Stimulated activated CD4-positive, alpha-beta T cell treated with anti-CD3 and anti-CD28 coated beads, Interleukin-12 subunit alpha, Interleukin-12 subunit beta, amount 100 ng/mL, for 48 hours (primary cell): ENCODE data around the gene ZMIZ1.
"Not testable (repeated sequence)": the region's sequence is repeated elsewhere in the genome, so short reads cannot be mapped to it uniquely, and the experiment has no call there.

Experiments
- DNase-seq, 3 donors: peaks; one replicate each; pipeline ENCODE4 v3.0.0-alpha.2; 2020; ENCODE audit warnings: low read depth in 2 of 3, low spot score in 1 of 3

Gene ZMIZ1

GRCh38 chr10:79029478-79030390, 39.0 kb upstream of the ZMIZ1 start:
- DNase-seq: no peak

- DNase-seq: no peak
These were observed 38.1 kb upstream of the ZMIZ1 start for GRCh38 chr10:79030705-79031104.

- no peak for DNase-seq
These were observed 37.0 kb upstream of the ZMIZ1 start for GRCh38 chr10:79031723-79032122.

- no peak for DNase-seq
These were observed 34.4 kb upstream of the ZMIZ1 start for GRCh38 chr10:79034271-79034876.

GRCh38 chr10:79036416-79036815, 32.4 kb upstream of the ZMIZ1 start:
- not testable (repeated sequence) for DNase-seq

- DNase-seq: no peak
These were observed 30.5 kb upstream of the ZMIZ1 start for GRCh38 chr10:79038104-79038840.

GRCh38 chr10:79038841-79039201, 29.9 kb upstream of the ZMIZ1 start:
- DNase-seq: no peak

GRCh38 chr10:79042639-79043411, 25.9 kb upstream of the ZMIZ1 start:
- no peak for DNase-seq

- DNase-seq: no peak
These were observed 24.6 kb upstream of the ZMIZ1 start for GRCh38 chr10:79044036-79044632.

- no peak for DNase-seq
These were observed 23.9 kb upstream of the ZMIZ1 start for GRCh38 chr10:79044846-79045245.

- no peak for DNase-seq
These were observed 23.1 kb upstream of the ZMIZ1 start for GRCh38 chr10:79045566-79046175.

GRCh38 chr10:79046326-79046725, 22.4 kb upstream of the ZMIZ1 start:
- no peak for DNase-seq

GRCh38 chr10:79046741-79047583, 21.8 kb upstream of the ZMIZ1 start:
- no peak for DNase-seq

GRCh38 chr10:79047584-79047874, 21.2 kb upstream of the ZMIZ1 start:
- DNase-seq: no peak

- DNase-seq: no peak
These were observed 20.7 kb upstream of the ZMIZ1 start for GRCh38 chr10:79047875-79048638.

- no peak for DNase-seq
These were observed 19.9 kb upstream of the ZMIZ1 start for GRCh38 chr10:79048639-79049550.

- no peak for DNase-seq
These were observed 18.6 kb upstream of the ZMIZ1 start for GRCh38 chr10:79049931-79050895.
